Sigmoid colon (tissue), 7 donors: ENCODE results near the gene ADAMTS19. TPM values are rescaled to one million over a fixed set of nuclear protein-coding genes. Genes with fewer than 3 reads are reported as not detected.

Source experiments
- DNase-seq: peaks from one replicate; pipeline ENCODE4 v3.0.0-alpha.2; 2019
- H3K27ac ChIP-seq, 4 donors: fragments of 200-600 bp; sonication (generic); one replicate each; pipeline ENCODE4 v1.5.1; 2016 to 2019; ENCODE audit warnings: mild to moderate bottlenecking in 1 of 4
- H3K27me3 ChIP-seq, 3 donors: fragments of 200-600 bp; sonication (generic); one replicate each; pipeline ENCODE4 v1.5.1; 2019; ENCODE audit warnings: mild to moderate bottlenecking in 1 of 3
- H3K36me3 ChIP-seq, 4 donors: fragments of 200-600 bp; sonication (generic); one replicate each; pipeline ENCODE4 v1.5.1; 2016 to 2019
- H3K4me1 ChIP-seq, 4 donors: fragments of 200-600 bp; sonication (generic); one replicate each; pipeline ENCODE4 v1.5.1; 2017 to 2019
- H3K4me3 ChIP-seq, 4 donors: fragments of 200-600 bp; sonication (generic); one replicate each; pipeline ENCODE4 v1.5.1; 2017 to 2019; ENCODE audit warnings: mild to moderate bottlenecking in 2 of 4, moderate library complexity in 1 of 4
- H3K9me3 ChIP-seq, 4 donors: fragments of 200-600 bp in 3 of 4; sonication (generic) in 3 of 4; one replicate each; pipeline versions ENCODE4 v1.5.1 to v1.6.1; 2013 to 2019
- EP300 ChIP-seq, 4 donors: sonication (generic); formaldehyde crosslinking; IDR thresholded peaks; one replicate each; pipeline ENCODE4 v1.6.1; 2017; ENCODE audit warnings: antibody characterized with exemption in 4 of 4
- POLR2A ChIP-seq, 2 donors: fragments of 450-650 bp; IDR thresholded peaks; one replicate each; pipeline ENCODE4 v1.6.1; 2016; ENCODE audit warnings: antibody characterized with exemption in 2 of 2, mild to moderate bottlenecking in 2 of 2, moderate library complexity in 2 of 2
- POLR2AphosphoS5 ChIP-seq, 4 donors: sonication (generic); formaldehyde crosslinking; IDR thresholded peaks; one replicate each; pipeline ENCODE4 v1.6.1; 2017; ENCODE audit warnings: antibody characterized with exemption in 4 of 4
- WGBS, 2 donors: extraction: QIAGEN DNeasy Blood & Tissue Kit; methylation state at CpG; one replicate each; pipeline ENCODE4 v1.1.7; 2013; 5-methylcytosine and 5-hydroxymethylcytosine counted together
- intact Hi-C: fragments of 100-400 bp; cut with DNase I; formaldehyde crosslinking; loops from one replicate; pipeline ENCODE4 v1.15.1; 2023
- polyA plus RNA-seq, 3 donors: library from polyadenylated mRNA; stranded (reverse); fragments of 200-250 nt; gene quantifications; one replicate each; pipeline ENCODE4 v1.2.3, GENCODE V29; 2013
- total RNA-seq, 4 donors: library from RNA; depleted of rRNA; stranded (reverse); fragments of >200 nt; gene quantifications; one replicate each; pipeline ENCODE4 v1.1.0, GENCODE V29; 2016
- TF ChIP-seq, protein P1 (sequence below), 4 experiments: fragments of 450-650 bp in 3 of 4; fragments of 200-600 bp in 1 of 4; IDR thresholded peaks; one replicate each; pipeline ENCODE4 v1.5.1; 2016 to 2019; ENCODE audit warnings: antibody characterized with exemption in 4 of 4, mild to moderate bottlenecking in 3 of 4, moderate library complexity in 2 of 4
- donor health status: healthy with polysubstance abuse.
- donor health status: Bipolar disorder and iron deficiency.
- donor health status: healthy.

ADAMTS19 gene
- total and polyA plus RNA-seq, 7 donors, result 0.16 to 8.9 (median 2.1) TPM; not detected in 2

DNA sequence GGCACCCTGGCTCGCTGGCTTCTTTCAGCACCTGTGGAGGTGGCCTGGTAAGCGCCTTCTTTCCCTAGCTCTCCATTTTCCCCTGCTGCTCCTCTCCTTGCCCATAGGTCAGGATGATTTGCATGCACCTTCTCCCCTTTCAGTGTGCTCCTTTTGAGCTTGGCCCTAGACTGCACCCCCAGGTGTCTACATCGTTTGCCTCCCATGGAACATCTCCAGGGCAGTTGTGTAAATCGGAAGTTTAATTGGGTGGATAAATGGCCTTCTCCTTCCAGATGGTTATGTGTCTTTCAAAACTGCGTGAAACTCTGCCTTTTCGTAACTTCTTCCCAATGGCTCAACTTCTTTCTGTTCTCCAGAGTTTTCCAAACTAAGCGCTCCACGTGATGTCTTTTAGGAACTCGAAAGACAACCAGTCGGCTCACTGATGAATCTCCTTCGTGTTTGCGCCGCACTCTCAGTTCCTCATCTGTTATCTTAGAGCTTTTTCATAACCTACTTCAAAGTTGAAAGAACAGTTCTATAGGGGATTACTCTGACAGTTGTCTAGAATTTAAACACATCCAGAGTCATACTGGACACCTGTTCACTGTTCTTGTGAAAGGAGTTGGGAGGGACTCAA lies 1.7 kb downstream of the ADAMTS19 start:
- TF ChIP-seq POLR2AphosphoS5 (IDR thresholded peaks at IDR 0.05) (no peak), POLR2A (IDR thresholded peaks at IDR 0.05) (no peak), EP300 (IDR thresholded peaks at IDR 0.05) (no peak)
- TF ChIP-seq, protein P1, sequence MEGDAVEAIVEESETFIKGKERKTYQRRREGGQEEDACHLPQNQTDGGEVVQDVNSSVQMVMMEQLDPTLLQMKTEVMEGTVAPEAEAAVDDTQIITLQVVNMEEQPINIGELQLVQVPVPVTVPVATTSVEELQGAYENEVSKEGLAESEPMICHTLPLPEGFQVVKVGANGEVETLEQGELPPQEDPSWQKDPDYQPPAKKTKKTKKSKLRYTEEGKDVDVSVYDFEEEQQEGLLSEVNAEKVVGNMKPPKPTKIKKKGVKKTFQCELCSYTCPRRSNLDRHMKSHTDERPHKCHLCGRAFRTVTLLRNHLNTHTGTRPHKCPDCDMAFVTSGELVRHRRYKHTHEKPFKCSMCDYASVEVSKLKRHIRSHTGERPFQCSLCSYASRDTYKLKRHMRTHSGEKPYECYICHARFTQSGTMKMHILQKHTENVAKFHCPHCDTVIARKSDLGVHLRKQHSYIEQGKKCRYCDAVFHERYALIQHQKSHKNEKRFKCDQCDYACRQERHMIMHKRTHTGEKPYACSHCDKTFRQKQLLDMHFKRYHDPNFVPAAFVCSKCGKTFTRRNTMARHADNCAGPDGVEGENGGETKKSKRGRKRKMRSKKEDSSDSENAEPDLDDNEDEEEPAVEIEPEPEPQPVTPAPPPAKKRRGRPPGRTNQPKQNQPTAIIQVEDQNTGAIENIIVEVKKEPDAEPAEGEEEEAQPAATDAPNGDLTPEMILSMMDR (IDR thresholded peaks at IDR 0.05), result no peak
- Histone ChIP-seq H3K4me3 (peak overlapping the region; percentile 19 to 57 (median 48)), H3K9me3 (no peaks in the 10 kb centered on the region), H3K36me3 (no peaks in the 10 kb centered on the region), H3K27me3 (peaks cover 7 to 37% (median 29%) of the 10 kb centered on the region in 3 donors), H3K4me1 (peaks cover 0 to 23% (median 21%) of the 10 kb centered on the region in 4 donors), H3K27ac (peak overlapping the region in 1 of 4 donors; percentile 84)
- no peak for DNase-seq
- WGBS, 2 donors, result 48% methylated on average over 13 of the region's 13 CpGs
- intact Hi-C loops, result no loop called here

DNA sequence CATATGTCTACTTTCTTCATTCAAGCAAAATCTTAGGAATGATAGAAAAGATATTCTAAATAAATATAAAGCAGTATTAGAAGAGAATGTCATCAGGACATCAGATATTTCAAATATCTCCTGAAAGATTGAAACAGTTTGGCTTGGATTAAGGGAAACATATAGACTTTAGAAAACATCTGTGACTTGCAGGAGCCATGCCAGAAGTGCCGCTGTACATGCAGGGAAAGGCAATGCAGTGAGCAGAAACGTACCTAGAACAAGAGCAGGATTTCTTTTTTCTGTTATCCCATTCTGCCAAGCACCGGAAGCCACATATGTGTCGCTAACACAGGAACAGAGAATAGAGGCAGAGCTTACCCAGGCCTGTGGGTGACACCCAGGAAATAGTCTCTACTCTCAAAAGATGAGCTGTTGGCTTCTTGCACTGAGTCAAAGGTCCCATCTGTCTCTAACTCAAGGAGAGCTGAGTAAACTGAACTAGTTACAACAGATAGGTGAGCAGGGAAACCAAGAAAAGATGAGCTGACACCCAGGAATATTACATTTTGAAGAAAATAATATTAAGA lies 5.8 kb downstream of the ADAMTS19 start:
- Histone ChIP-seq H3K9me3 (no peaks in the 10 kb centered on the region), H3K4me1 (peaks cover 0 to 8% (median 8%) of the 10 kb centered on the region in 4 donors), H3K27ac (no peak overlapping the region), H3K4me3 (no peak overlapping the region), H3K27me3 (peaks cover 7 to 21% (median 14%) of the 10 kb centered on the region in 3 donors), H3K36me3 (no peaks in the 10 kb centered on the region)
- intact Hi-C loops, result no loop called here
- DNase-seq, result no peak
- WGBS, 2 donors, result 89 to 91% methylated on average over 4 of the region's 4 CpGs
- TF ChIP-seq POLR2AphosphoS5 (IDR thresholded peaks at IDR 0.05) (no peak), POLR2A (IDR thresholded peaks at IDR 0.05) (no peak), EP300 (IDR thresholded peaks at IDR 0.05) (no peak)
- TF ChIP-seq, protein P1 (IDR thresholded peaks at IDR 0.05), result no peak

DNA sequence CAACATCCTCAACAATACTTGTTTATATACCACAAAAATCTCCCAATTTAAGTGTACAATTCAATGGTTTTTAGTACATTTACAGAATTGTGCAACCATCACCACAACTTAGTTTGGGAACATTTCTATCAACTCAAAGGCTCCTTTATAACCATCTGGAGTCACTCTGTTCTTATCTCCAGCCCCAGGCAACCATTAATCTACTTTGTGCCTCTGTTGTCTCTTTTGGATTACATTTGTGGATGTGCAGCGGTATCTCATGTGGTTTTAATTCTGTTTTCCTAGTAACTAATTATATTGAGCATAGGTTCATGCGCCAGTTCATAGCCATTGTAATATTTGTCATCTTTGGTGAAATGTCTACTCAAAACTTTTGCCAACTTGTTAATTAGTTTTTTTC lies 14.4 kb downstream of the ADAMTS19 start:
- WGBS, 2 donors, result 93 to 94% methylated on average over 2 of the region's 2 CpGs
- Histone ChIP-seq H3K4me1 (no peaks in the 10 kb centered on the region), H3K9me3 (no peaks in the 10 kb centered on the region), H3K27ac (no peak overlapping the region), H3K4me3 (no peak overlapping the region), H3K27me3 (no peaks in the 10 kb centered on the region), H3K36me3 (no peaks in the 10 kb centered on the region)
- TF ChIP-seq POLR2AphosphoS5 (IDR thresholded peaks at IDR 0.05) (no peak), POLR2A (IDR thresholded peaks at IDR 0.05) (no peak), EP300 (IDR thresholded peaks at IDR 0.05) (no peak)
- TF ChIP-seq, protein P1 (IDR thresholded peaks at IDR 0.05), result no peak
- intact Hi-C loops, result no loop called here
- DNase-seq, result no peak

DNA sequence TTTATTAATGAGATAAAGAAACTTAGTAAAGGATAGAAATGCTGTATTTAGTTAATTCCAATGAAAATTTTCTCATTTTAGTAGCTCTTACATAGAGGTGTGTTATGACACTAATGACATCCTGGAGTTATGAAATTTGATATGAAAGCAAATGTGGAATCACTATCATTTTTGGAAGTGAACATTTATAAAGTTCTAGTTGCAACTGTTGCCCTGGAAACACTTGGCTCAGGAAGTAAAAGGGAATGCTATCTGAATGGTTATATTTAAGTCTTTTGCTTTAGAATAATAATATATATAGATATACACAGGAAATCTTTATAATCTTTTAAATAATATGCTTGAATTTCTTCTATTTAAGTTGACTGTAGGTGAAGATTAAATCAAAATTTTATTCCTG lies 16.7 kb downstream of the ADAMTS19 start:
- no peaks in the 10 kb centered on the region for H3K27me3 ChIP-seq
- no peak for DNase-seq
- no peaks in the 10 kb centered on the region for H3K36me3 ChIP-seq
- no peaks in the 10 kb centered on the region for H3K9me3 ChIP-seq
- H3K4me3 ChIP-seq, result no peak overlapping the region
- no peaks in the 10 kb centered on the region for H3K4me1 ChIP-seq
- TF ChIP-seq, protein P1 (IDR thresholded peaks at IDR 0.05), result no peak
- TF ChIP-seq POLR2AphosphoS5 (IDR thresholded peaks at IDR 0.05), result no peak
- no peak for TF ChIP-seq POLR2A (IDR thresholded peaks at IDR 0.05)
- TF ChIP-seq EP300 (IDR thresholded peaks at IDR 0.05), result no peak
- intact Hi-C loops, result no loop called here
- H3K27ac ChIP-seq, result no peak overlapping the region
